RWPE1 (cell line): ENCODE results near the gene HRK.

Experiments used
- CTCF ChIA-PET: fragments of 350-600 bp; sonication (Branson Sonifier 250); formaldehyde crosslinking; extraction: SDS; loops from one replicate; lab custom pipeline; 2021; lab: Yijun Ruan, JAX
- POLR2A ChIA-PET: fragments of 400-600 bp; formaldehyde crosslinking; extraction: SDS; loops from one replicate; lab custom pipeline; 2020; ENCODE audit warnings: antibody characterized with exemption; ENCODE audit not compliant: low non-redundant PET; lab: Yijun Ruan, JAX
- DNase-seq: peaks from one replicate; pipeline ENCODE4 v3.0.0; 2012; ENCODE audit warnings: low spot score
- H3K27ac ChIP-seq: fragments of 450-650 bp; 2 replicates; pipeline ENCODE4 v1.5.1; 2017
- CTCF ChIP-seq: fragments of 450-650 bp; conservative IDR thresholded peaks from 2 replicates; pipeline ENCODE4 v1.5.1; 2017; ENCODE audit warnings: low read depth, mild to moderate bottlenecking

HRK gene

DNA sequence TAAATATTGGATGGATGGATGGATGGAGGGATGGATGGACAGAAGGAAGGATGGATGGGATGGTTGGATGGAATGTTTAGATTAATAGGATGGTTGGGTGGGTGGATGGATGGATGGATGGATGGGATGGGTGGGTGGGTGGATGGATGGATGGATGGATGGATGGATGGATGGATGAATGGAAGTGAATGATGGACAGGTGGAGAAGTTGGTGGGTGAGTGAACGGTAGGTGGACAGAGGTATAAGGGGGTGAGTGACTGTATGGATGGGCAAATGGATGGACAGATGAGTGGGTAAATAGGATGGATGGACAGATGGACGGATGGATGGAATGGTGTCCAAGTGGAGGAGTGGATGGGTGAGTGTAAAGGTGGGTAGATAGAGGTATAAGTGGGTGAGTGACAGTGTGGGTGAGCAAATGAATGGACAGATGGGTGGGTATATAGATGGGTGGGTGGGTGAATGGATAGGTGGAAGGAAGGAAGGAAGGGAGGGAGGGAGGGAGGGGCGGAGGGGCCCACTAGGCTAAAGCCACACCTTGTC is 41.9 kb downstream of the HRK start:
- DNase-seq = no peak
- no peak overlapping the region for H3K27ac ChIP-seq
- ChIA-PET POLR2A (no interaction called here), CTCF (no interaction called here)
- TF ChIP-seq CTCF = no peak

DNA sequence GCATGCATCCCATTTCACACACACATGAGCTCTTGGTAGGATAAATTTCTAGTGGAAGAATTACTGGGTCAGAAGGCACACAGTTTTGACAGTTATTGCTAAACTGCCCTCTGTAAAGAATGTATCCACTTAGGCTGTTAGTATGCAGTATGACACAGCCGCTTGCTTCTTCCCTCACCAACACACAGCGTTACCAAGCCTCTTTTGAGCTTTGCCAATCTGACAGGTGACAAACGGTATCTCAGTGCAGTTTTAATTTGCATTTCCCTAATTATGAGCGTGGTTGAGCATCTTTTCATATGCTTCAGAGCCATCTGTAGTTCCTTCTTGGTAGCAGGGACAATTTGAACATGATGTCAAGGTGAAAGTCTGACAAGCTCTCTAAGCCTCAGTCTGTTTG is 42.9 kb downstream of the HRK start:
- CTCF ChIA-PET = interaction anchor here (0.7 kb wide), 1 partner anchor 14 kb away, joined by 3 read pairs; no protein-coding TSS in a partner anchor

DNA sequence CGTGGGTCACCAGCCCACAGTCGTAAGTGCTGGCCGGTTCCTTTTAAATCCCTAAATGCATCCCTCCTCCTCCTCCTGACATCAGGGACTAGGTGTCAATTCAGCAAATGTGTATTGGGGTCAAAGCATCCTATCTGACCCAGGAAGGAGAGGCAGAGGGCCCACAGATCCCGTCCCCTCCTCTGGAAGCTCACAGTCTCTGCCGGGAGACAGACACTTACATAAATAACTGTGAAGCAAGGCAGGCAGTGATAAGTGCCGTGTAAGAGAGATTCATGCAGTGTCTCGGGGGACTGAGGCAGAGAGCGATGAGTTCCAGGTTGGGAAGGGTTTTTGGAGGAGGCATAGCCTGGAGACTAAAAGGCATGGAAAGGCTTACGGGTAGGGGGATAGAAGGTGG is 44.1 kb downstream of the HRK start:
- no peak for DNase-seq
- TF ChIP-seq CTCF = no peak
- H3K27ac ChIP-seq = no peak overlapping the region
- CTCF ChIA-PET = interaction anchor here (0.6 kb wide), 1 partner anchor 11 kb away, joined by 3 read pairs; no protein-coding TSS in a partner anchor
- POLR2A ChIA-PET = no interaction called here

More for the DNA sequence above, 42.9 kb downstream of the HRK start:
- H3K27ac ChIP-seq = no peak overlapping the region
- POLR2A ChIA-PET = no interaction called here
- DNase-seq = no peak
- TF ChIP-seq CTCF = no peak

DNA sequence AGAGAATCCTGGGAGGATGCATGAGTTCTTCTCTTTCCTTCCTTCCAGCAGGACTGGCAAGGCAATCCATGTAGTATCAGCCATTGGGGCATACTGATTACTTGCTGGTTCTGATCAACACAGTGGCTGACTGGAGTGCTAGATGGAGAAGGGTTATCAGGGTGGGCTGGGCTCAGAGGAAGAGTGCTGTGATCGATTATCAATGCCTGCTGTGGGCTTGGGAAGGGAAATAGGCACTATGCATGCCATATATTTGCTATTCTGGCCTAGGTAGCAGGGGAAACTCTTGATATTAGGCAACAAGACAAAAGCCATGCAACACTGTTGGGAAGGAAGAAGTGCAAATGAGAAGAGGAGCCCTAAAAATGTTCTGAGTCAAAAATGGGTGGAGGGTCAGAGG is 45.8 kb downstream of the HRK start:
- CTCF ChIA-PET = no interaction called here
- H3K27ac ChIP-seq = no peak overlapping the region
- no peak for TF ChIP-seq CTCF
- no peak for DNase-seq
- POLR2A ChIA-PET = no interaction called here

- H3K27ac ChIP-seq = no peak overlapping the region
- no peak for DNase-seq
- no peak for TF ChIP-seq CTCF
- CTCF ChIA-PET = interaction anchor here (0.5 to 0.6 kb wide), 2 partner anchors 13 to 538 kb away, joined by 4 to 7 read pairs; no protein-coding TSS in a partner anchor
- POLR2A ChIA-PET = no interaction called here
These were observed 47.8 kb downstream of the HRK start for GRCh38 chr12:116833474-116833873.

- CTCF ChIA-PET = no interaction called here
- H3K27ac ChIP-seq = no peak overlapping the region
- POLR2A ChIA-PET = no interaction called here
- no peak for DNase-seq
- TF ChIP-seq CTCF = no peak
These were observed 48.9 kb downstream of the HRK start for GRCh38 chr12:116832353-116832752.
